ENCODE results near the gene PCED1A.

The PCED1A gene

GRCh38 chr20:2798814-2799213, 41.6 kb downstream of the PCED1A start:
- intact Hi-C loops (cut with DNase I) = no loop called here
- no peak for DNase-seq

DNA sequence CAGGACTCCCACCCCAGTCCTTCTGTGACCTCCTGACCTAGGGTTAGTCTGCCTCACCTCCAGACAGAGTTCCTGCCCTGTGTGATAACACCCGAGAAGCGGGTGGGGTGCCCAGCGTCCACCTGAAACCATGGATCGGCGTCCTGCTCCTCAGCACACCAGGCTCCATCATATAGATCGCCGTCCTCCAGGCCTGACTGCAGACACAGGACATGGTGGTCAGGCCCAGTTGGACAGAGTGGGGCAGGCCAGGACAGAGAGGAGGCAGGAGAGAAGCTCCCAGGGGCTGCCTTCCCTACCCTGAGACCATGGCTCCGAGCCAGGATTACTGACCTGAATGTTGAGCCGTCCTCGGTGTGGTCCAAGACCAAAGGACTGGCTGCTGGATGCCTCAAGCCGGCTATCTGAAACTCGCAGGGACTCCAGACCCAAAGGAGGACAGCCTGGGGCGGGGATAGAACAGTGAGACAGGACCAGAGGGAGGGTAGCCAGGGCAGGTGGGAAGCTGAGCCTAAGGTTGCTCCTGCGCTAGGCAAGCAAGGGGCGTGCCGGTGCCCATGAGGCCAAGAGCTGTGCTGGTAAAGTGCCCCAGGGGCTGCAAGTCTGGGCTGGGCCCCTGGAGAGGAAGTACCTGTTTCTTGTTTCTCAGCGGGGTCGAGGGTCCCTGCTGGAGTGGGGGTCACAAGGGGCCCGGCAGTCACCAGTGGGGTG, 42.2 kb downstream of the PCED1A start:
- intact Hi-C loops (cut with DNase I) = no loop called here
- peak in 1 of 42 donors; percentile 34 for DNase-seq

- intact Hi-C loops (cut with DNase I) = no loop called here
- DNase-seq = peak in 1 of 42 donors; percentile 34
Measured at GRCh38 chr20:2797136-2797983, 43.1 kb downstream of the PCED1A start.

GRCh38 chr20:2796011-2796660, 44.3 kb downstream of the PCED1A start:
- intact Hi-C loops (cut with DNase I) = no loop called here
- peak in 1 of 42 donors; percentile 36 for DNase-seq

GRCh38 chr20:2795451-2795850, 45.0 kb downstream of the PCED1A start:
- intact Hi-C loops (cut with DNase I) = no loop called here
- no peak for DNase-seq

DNA sequence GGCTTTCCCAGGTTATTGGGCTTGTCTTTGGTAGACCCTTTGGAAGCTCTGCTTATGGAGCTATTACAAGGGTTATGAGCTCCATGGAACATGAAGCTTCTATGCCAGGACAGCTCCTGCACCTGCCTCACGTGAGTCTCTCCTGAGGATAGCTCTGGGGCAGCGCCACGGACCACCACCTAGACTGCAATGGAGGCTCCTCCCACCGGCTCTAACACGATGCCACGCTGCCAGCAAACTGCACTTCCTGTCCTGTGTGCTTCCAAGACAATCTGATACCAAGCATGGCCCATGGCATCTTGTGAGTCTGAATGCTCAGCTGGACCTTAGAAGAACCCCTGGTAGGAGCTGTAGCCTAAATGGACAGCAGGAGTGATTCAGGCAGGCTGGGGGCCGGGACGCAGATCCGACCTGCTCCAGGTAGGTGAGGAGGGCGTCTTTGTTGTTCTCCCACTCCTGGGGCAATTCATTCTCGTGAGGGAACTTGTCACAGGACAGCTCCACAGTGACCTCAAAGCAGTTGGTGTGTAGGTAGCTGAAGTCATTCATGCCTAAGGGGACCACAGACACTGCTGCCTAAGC, 45.5 kb downstream of the PCED1A start:
- intact Hi-C loops (cut with DNase I) = no loop called here
- peak in 1 of 42 donors; percentile 18 for DNase-seq

- intact Hi-C loops (cut with DNase I) = no loop called here
- no peak for DNase-seq
Measured at GRCh38 chr20:2794202-2794748, 46.2 kb downstream of the PCED1A start.

DNA sequence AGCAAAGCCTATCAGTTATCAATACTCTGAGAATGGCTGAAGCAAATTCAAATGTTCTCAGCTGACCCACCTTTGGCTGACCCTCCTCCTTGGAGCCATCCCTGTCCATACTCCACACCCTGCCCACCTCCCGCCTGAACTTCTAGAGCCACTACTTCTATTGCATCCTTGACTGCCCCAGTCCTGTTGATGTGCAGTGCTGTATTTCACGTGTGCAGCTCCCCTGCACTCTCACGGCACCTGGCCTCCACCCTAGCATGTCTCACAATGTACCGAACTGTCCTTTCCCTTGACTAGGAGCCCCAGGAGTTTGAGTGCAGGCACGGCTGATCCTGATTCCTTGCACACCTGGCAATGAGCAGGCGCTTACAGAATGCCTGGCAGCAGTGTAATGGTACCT, 47.0 kb downstream of the PCED1A start:
- intact Hi-C loops (cut with DNase I) = no loop called here
- no peak for DNase-seq
